Prostate gland (tissue), 2 donors: Measurements from ENCODE around the gene RAET1L.

Experiments
- POLR2A ChIP-seq: fragments of 450-650 bp; IDR thresholded peaks from one replicate; pipeline ENCODE4 v1.6.1; 2016; ENCODE audit warnings: antibody characterized with exemption, mild to moderate bottlenecking
- POLR2AphosphoS5 ChIP-seq: sonication (generic); formaldehyde crosslinking; IDR thresholded peaks from one replicate; pipeline ENCODE4 v1.6.1; 2017; ENCODE audit warnings: antibody characterized with exemption
- TF ChIP-seq, protein P1 (sequence below), 4 experiments: fragments of 200-600 bp in 2 of 4; fragments of 450-650 bp in 2 of 4; sonication (generic) in 2 of 4; IDR thresholded peaks; 1 replicate in 3 of 4; 2 replicates in 1 of 4; pipeline ENCODE4 v1.5.1; 2016 to 2019; ENCODE audit warnings: antibody characterized with exemption in 4 of 4, mild to moderate bottlenecking in 2 of 4, moderate library complexity in 2 of 4

DNA sequence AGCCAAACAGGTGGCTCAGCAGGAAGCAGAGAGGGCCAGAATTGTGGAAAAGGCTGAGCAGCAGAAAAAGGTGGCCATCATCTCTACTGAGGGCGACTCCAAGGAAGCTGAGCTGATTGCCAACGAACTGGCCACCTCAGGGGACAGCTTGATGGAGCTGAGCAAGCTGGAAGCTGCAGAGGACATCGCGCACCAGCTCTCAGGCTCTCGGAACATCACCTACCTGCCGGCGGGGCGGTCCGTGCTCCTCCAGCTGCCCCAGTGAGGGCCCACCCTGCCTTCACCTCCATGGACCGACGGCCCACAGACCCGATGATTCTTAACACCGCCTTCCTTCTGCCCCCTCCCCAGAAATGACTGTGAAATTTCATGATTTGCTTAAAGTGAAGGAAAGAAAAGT is 17.8 kb upstream of the RAET1L start:
- TF ChIP-seq, protein P1, sequence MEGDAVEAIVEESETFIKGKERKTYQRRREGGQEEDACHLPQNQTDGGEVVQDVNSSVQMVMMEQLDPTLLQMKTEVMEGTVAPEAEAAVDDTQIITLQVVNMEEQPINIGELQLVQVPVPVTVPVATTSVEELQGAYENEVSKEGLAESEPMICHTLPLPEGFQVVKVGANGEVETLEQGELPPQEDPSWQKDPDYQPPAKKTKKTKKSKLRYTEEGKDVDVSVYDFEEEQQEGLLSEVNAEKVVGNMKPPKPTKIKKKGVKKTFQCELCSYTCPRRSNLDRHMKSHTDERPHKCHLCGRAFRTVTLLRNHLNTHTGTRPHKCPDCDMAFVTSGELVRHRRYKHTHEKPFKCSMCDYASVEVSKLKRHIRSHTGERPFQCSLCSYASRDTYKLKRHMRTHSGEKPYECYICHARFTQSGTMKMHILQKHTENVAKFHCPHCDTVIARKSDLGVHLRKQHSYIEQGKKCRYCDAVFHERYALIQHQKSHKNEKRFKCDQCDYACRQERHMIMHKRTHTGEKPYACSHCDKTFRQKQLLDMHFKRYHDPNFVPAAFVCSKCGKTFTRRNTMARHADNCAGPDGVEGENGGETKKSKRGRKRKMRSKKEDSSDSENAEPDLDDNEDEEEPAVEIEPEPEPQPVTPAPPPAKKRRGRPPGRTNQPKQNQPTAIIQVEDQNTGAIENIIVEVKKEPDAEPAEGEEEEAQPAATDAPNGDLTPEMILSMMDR (IDR thresholded peaks at IDR 0.05): no peak
- TF ChIP-seq POLR2A (no peak), POLR2AphosphoS5 (no peak)
